Colonic mucosa (tissue), 4 donors: Measurements from ENCODE around the gene WDR86. TPM values are rescaled to one million over a fixed set of nuclear protein-coding genes. Genes with fewer than 3 reads are reported as not detected.

Experiments used
- DNase-seq: peaks from one replicate; pipeline ENCODE4 v3.0.0-alpha.2; 2020
- H3K27ac ChIP-seq: fragments of 200-600 bp; one replicate; pipeline ENCODE4 v1.8.0; 2021
- H3K27me3 ChIP-seq: fragments of 200-600 bp; one replicate; pipeline ENCODE4 v1.8.0; 2021
- H3K36me3 ChIP-seq: fragments of 200-600 bp; one replicate; pipeline ENCODE4 v1.8.0; 2021
- H3K4me1 ChIP-seq: fragments of 200-600 bp; one replicate; pipeline ENCODE4 v1.8.0; 2021; ENCODE audit warnings: mild to moderate bottlenecking
- H3K4me3 ChIP-seq: fragments of 200-600 bp; one replicate; pipeline ENCODE4 v1.8.0; 2021
- H3K9ac ChIP-seq, 2 donors: one replicate each; pipeline ENCODE4 v1.7.0; 2013; ENCODE audit warnings: control low read depth in 2 of 2, low read depth in 2 of 2, low read length in 2 of 2
- H3K9me3 ChIP-seq: fragments of 200-600 bp; one replicate; pipeline ENCODE4 v1.8.0; 2021
- intact Hi-C: fragments of 100-400 bp; cut with DNase I; formaldehyde crosslinking; loops from one replicate; pipeline ENCODE4 v1.14.1; 2022
- total RNA-seq, 2 donors: library from RNA; stranded (reverse); fragmentation: NEBNext Ultra II Directional in 1 of 2; extraction: Animal tissue kit (Norgen Biotek cat#: 25700) in 1 of 2; gene quantifications; one replicate each; pipeline ENCODE4 v1.2.1, GENCODE V29; 2021
- TF ChIP-seq, protein P1 (sequence below): fragments of 200-600 bp; IDR thresholded peaks from one replicate; pipeline ENCODE4 v1.8.0; 2022; ENCODE audit warnings: antibody characterized with exemption, mild to moderate bottlenecking
- donor health status: healthy.
- donor health status: DM: no; HTN: no; CAD: no.
- donor health status: DM: no; HTN: no; CAD: no.

WDR86 gene
- total RNA-seq, 2 donors from 2014 or later: 1.2 TPM; not detected in 1

DNA sequence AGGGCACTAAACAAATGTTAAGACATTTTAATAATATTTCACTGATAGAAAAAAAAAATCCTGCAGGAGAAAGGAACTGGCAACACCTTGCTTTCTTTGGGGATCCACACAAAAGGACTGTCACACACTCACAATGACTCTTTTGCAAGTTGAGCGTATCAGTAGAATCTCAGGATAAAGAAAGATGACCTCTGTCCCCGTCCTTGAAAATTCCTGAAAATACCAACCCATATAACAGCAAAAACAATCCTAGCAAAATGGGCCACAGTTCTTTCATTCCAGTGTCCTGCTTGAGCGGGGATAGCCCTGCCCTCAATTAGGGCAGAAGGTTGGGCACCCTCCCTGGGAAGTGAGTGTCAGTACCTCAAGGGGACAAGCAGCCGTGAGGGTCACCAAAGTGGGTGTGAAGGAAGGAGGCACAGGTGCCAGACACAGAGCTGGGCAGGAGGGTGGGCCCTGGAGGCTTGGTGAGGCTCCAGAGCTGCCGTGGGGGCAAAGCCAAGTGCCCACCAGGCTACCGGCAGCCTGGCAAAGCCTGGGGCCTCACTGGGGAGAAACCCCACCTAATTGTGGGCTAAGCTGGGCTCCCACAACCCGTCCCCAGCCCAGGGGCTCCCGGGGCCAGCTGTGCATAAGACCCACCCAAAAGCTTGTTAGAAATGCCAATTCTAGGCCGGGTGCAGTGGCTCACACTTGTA is 2.8 kb downstream of the WDR86 start:
- H3K27me3 ChIP-seq: peaks cover 25% of the 10 kb centered on the region
- H3K27ac ChIP-seq: no peak overlapping the region
- intact Hi-C loops: no loop called here
- H3K4me3 ChIP-seq: no peak overlapping the region
- H3K9ac ChIP-seq: no peak overlapping the region
- DNase-seq: no peak
- H3K4me1 ChIP-seq: peaks cover 8% of the 10 kb centered on the region
- TF ChIP-seq, protein P1, sequence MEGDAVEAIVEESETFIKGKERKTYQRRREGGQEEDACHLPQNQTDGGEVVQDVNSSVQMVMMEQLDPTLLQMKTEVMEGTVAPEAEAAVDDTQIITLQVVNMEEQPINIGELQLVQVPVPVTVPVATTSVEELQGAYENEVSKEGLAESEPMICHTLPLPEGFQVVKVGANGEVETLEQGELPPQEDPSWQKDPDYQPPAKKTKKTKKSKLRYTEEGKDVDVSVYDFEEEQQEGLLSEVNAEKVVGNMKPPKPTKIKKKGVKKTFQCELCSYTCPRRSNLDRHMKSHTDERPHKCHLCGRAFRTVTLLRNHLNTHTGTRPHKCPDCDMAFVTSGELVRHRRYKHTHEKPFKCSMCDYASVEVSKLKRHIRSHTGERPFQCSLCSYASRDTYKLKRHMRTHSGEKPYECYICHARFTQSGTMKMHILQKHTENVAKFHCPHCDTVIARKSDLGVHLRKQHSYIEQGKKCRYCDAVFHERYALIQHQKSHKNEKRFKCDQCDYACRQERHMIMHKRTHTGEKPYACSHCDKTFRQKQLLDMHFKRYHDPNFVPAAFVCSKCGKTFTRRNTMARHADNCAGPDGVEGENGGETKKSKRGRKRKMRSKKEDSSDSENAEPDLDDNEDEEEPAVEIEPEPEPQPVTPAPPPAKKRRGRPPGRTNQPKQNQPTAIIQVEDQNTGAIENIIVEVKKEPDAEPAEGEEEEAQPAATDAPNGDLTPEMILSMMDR: no peak
- no peaks in the 10 kb centered on the region for H3K36me3 ChIP-seq
- no peaks in the 10 kb centered on the region for H3K9me3 ChIP-seq

DNA sequence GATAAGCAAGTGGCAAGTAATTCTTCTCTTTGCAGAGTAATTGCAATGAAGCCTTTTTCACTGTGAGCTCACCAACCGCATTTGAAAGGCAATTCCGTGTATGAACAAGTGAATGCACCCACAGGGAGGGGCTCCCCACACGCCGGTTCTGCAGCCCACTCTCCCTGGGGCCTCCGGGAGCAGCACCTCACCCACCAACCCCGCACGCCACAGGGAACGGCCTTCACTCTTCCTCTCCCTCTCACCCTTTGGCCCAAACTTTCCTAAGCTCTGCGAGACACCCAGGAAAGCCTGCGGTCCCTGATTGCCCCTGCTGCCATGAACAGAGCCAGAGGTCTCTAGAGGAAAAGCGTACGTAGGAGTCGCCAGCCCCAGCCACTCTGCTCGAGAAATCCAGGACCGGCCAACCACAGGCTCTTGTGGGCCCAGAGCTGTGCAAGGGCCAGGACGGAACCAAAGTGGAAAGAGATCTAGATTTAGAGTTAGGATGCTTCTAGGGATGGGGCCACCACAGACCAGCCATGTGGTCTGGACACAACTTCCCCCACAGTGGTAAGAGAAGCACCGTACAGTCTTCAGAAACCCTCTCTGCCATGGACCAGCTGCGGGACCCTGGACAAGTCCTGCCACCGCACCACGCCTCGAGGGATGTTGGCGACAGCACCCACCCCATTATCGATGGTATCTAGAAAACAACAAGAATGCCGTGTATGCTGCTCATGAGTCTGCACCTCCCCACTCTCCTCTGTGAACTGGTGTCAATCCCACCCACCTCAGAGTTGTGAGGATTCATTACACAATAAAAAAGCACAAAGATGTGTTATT is 3.6 kb downstream of the WDR86 start:
- no peaks in the 10 kb centered on the region for H3K36me3 ChIP-seq
- H3K4me3 ChIP-seq: no peak overlapping the region
- intact Hi-C loops: no loop called here
- DNase-seq: no peak
- no peaks in the 10 kb centered on the region for H3K9me3 ChIP-seq
- TF ChIP-seq, protein P1: no peak
- no peak overlapping the region for H3K9ac ChIP-seq
- no peak overlapping the region for H3K27ac ChIP-seq
- peaks cover 25% of the 10 kb centered on the region for H3K27me3 ChIP-seq
- H3K4me1 ChIP-seq: peaks cover 8% of the 10 kb centered on the region

DNA sequence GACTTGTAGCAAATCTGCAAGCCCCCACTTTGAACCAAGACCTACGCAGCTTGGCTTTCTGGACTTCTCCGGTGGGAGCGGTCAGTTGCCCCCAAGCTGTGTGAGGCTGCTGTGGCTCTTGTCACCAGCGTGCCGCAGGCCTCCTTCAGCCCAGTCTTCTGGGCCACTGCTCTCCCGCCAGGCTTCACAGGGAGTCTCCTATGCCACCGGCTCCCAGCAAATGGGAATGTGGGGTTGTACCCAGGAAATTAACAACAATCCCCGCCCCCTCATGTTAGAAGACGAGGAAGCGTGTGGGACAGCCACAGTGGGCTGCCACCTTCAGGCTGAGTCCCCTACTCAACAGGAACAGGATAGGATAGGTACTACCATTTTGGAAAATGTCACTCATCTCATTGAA is 4.2 kb downstream of the WDR86 start:
- Histone ChIP-seq H3K27ac (no peak overlapping the region), H3K36me3 (no peaks in the 10 kb centered on the region)
- intact Hi-C loops: no loop called here

DNA sequence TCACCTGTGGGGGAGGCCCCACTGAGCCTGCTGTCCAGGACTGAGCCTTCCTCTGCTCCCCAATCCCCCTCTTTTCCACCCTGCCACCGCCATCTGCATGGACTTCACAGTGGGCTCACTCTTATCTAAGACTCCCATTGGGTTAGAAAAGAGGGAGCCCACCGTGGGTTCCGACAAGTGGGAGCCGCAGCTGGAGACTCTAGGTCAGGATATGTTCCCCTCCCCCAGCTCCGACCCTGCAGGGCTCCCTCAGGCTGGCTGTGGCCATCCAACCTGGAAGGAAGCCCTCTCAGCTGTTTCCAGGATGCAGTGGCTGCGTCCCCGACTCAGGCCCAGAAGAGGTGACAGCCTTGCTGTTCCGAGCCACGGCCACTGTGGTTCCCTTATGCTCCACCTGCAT is 4.8 kb downstream of the WDR86 start:
- H3K36me3 ChIP-seq: no peaks in the 10 kb centered on the region
- H3K4me3 ChIP-seq: no peak overlapping the region
- H3K27ac ChIP-seq: no peak overlapping the region
- H3K9ac ChIP-seq: no peak overlapping the region
- DNase-seq: no peak
- H3K27me3 ChIP-seq: peaks cover 18% of the 10 kb centered on the region
- intact Hi-C loops: no loop called here
- H3K4me1 ChIP-seq: peaks cover 8% of the 10 kb centered on the region
- TF ChIP-seq, protein P1: no peak
- H3K9me3 ChIP-seq: no peaks in the 10 kb centered on the region

More for the DNA sequence above, 4.2 kb downstream of the WDR86 start:
- no peak for DNase-seq
- no peaks in the 10 kb centered on the region for H3K9me3 ChIP-seq
- H3K9ac ChIP-seq: no peak overlapping the region
- H3K4me3 ChIP-seq: no peak overlapping the region
- TF ChIP-seq, protein P1: no peak
- H3K27me3 ChIP-seq: peaks cover 23% of the 10 kb centered on the region
- peaks cover 8% of the 10 kb centered on the region for H3K4me1 ChIP-seq

GRCh38 chr7:151404216-151405011 is 5.4 kb downstream of the WDR86 start:
- Histone ChIP-seq H3K4me3 (no peak overlapping the region), H3K36me3 (no peaks in the 10 kb centered on the region), H3K9ac (no peak overlapping the region), H3K9me3 (no peaks in the 10 kb centered on the region), H3K4me1 (peaks cover 2% of the 10 kb centered on the region), H3K27ac (no peak overlapping the region), H3K27me3 (peaks cover 11% of the 10 kb centered on the region)
- no peak for DNase-seq
- TF ChIP-seq, protein P1: no peak
- intact Hi-C loops: no loop called here
